HG03159 (cell line): ENCODE results near the gene PGAM1.
"Not testable (repeated sequence)": the region's sequence is repeated elsewhere in the genome, so short reads cannot be mapped to it uniquely, and the experiment has no call there.

Experiments used
- ATAC-seq: cut with Tn5 transposase; IDR thresholded peaks from one replicate; pipeline ENCODE4 v1.9.1; 2021; ENCODE audit warnings: mild to moderate bottlenecking, moderate library complexity; ENCODE audit not compliant: unreplicated experiment

Gene PGAM1

DNA sequence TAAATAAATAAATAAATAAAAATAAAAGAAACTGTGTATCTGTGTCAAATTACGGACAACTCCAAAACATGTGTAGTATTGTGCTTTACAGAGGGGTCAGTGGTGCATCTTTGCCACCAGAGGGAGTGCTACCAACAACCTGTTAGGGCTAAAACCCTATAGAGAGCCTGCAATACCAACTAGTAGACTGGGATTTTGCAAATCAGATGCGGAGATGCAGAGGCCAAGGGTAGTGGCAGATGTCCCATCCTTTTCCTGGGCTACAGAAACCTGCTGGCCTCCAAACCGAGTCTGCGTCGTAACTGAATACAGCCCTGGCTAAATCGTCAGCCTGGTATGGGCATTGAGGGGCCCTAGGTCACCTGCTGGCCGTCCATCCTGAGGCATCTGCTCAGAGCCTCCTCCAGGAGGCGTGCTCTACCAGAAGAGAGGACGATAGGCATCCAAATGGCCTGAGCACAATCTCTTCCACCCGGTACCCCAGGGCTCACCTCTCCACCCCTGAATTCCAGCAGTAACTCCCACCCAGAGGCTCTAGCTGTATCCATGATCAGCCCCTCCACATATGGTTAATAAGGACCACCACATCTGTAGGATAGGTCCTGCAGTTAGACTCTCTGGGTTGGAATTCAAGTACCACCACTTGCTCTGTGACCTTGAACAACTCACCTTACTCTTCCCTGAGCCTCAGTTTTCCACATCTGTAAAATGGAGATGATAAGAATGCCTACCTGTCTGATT is 18.6 kb upstream of the PGAM1 start:
- peak; percentile 89 for ATAC-seq

DNA sequence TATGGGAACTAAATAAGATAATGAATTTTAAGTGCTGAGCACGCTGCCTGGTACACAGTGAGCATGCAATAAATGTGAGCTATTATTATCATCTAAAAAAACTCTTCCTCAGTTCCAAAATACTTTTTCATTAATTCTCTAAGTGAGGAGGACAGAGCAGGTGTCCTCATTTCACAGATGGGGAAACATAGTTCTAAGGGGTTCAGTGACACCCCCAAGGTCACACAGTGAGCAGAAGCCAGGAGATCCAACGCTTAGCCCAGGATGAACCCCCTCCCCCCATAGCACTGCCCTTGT is 18.1 kb upstream of the PGAM1 start:
- ATAC-seq = no peak

DNA sequence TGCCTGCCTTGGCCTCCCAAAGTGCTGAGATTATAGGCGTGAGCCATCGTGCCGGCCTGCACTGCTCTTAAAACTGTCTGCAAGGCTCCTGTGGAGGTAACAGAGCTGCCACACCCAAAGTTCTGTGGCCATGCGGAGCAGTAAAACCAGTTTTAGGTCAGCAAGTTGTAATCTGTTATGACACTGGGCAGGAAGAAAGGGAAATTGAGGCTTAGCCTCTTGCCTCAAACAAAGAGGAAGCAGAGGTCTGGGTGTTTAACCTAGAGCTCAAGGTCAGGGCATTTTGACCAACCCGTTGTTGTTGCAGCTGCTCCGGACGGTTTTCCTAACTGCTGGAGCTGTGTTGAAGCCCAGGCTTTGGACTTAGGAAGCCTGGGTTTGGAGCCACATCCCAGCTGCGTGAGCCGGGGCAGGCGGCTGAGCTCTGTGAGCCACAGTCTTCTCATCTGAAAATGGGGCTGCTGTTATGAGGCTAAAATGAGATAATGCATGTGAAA is 17.4 kb upstream of the PGAM1 start:
- ATAC-seq = no peak

GRCh38 chr10:97411406-97411805 is 14.6 kb upstream of the PGAM1 start:
- ATAC-seq = no peak

GRCh38 chr10:97412891-97413304 is 13.1 kb upstream of the PGAM1 start:
- no peak for ATAC-seq

- no peak for ATAC-seq
These were observed 9.4 kb upstream of the PGAM1 start for GRCh38 chr10:97416565-97416964.

DNA sequence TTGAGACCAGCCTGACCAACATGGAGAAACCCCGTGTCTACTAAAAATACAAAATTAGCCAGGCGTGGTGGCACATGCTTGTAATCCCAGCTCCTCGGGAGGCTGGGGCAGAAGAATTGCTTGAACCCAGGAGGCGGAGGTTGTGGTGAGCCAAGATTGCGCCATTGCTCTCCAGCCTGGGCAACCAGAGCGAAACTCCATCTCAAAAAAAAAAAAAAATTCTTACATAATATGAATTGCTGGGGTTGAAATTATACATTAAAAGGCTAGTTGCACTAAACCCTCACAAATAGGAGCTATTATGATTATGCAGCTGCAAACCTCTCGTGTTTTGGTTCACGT is 2.3 kb upstream of the PGAM1 start:
- ATAC-seq = not testable (repeated sequence)

- no peak for ATAC-seq
These were observed 982 bp downstream of the PGAM1 start for GRCh38 chr10:97426776-97427570.

DNA sequence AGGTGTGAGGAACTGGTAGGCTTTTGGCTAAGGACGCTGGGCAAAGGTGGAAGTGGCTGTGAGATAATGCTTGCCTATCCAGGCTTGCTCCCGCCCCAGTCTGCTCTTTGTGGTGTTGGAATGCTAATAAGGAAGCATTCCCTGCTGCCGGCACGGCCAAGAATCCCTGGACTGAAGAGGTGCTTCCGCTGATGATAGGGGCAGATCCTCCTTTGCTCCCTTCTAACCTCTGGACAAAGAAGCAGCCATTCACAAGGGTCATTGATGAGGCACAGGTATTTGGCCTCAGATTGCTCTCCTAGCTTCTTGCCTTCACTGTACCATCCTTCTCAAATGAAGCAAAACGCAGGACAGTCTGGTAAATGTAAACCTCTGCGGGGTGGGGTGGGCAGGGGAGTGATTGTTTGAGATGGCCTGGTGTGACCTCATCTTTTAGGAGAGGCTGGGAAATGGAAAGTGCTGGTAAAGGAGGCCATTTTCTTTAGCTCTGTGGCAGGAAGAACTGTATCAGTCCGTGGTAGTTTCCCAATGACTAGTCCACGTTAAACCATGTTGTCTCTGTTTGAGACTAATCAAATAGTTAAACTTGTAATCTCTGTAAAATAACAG is 1.7 kb downstream of the PGAM1 start:
- no peak for ATAC-seq

GRCh38 chr10:97428572-97428981 is 2.6 kb downstream of the PGAM1 start:
- ATAC-seq = no peak

DNA sequence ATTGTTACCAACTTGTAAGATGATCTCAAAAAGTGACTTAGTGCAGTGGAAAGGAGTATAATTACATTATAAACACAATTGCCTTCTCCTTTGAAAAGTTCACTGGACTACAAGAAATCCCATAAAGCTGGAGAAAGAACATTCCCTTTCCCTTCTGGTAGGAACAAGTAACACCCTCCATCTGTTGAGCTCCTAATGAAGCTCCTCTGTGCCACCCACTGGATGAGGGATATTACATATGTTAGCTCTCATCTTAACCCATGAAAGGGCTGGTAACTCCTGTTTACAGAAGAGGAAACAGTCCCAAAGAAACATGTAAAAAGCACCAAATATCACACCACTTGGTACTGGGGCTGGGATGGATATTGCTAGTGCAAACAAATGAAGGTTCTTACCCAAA is 8.1 kb downstream of the PGAM1 start:
- no peak for ATAC-seq

GRCh38 chr10:97434557-97434956 is 8.6 kb downstream of the PGAM1 start:
- no peak for ATAC-seq

- ATAC-seq = no peak
These were observed 9.2 kb downstream of the PGAM1 start for GRCh38 chr10:97435211-97435610.

DNA sequence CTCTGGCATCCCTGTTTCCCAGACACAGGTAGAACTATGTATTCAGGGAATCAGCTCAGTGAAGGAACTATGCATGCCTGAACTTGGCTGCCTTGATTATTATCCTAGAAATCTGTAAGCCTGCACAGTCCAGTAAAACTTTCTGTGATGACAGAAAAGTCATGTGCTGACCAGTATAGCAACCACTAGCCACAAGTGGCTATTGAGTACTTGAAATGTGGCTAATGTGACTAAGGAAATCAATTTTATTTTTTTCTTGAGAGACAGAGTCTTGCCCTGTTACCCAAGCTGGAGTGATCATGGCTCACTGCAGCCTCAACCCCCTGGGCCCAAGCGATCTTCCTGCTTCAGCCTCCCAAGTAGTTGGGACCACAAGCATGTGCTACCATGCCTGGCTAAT is 16.3 kb downstream of the PGAM1 start:
- ATAC-seq = no peak

DNA sequence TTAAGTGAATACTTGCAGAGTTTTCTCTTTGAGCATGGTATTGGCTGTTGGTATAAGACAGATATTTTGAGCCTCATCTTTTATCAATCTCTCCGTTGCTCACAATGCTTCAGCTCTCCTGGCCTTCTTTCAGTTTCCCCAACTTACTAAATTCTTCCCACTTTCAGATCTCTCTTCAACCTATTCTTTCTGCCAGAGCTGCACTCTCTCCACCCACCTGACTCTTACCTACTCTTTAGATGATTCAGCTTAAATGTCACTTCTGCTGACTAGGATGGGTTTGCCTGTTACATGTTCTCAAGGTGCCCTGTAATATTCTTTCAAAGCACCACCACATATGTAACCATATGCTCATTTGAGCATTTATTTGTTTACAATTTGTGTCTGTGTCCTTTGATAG is 18.2 kb downstream of the PGAM1 start:
- no peak for ATAC-seq

DNA sequence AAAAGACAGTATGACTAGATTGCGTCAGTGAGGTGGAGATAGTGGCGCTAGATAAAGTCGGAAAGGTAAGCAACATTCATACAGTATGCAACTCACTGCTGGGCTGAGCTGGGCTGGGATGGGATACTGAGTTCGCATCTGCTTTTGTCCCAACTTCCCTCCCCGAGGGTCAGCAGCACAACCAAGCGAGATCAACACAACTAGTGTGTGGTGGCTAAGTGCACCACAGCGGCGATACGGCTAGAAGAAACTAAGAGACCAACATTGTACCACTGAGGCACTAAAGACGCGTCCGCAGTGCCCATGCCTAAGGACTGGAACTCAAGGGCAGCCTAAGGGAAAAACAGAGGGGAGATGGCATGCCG is 19.3 kb downstream of the PGAM1 start:
- ATAC-seq = no peak

DNA sequence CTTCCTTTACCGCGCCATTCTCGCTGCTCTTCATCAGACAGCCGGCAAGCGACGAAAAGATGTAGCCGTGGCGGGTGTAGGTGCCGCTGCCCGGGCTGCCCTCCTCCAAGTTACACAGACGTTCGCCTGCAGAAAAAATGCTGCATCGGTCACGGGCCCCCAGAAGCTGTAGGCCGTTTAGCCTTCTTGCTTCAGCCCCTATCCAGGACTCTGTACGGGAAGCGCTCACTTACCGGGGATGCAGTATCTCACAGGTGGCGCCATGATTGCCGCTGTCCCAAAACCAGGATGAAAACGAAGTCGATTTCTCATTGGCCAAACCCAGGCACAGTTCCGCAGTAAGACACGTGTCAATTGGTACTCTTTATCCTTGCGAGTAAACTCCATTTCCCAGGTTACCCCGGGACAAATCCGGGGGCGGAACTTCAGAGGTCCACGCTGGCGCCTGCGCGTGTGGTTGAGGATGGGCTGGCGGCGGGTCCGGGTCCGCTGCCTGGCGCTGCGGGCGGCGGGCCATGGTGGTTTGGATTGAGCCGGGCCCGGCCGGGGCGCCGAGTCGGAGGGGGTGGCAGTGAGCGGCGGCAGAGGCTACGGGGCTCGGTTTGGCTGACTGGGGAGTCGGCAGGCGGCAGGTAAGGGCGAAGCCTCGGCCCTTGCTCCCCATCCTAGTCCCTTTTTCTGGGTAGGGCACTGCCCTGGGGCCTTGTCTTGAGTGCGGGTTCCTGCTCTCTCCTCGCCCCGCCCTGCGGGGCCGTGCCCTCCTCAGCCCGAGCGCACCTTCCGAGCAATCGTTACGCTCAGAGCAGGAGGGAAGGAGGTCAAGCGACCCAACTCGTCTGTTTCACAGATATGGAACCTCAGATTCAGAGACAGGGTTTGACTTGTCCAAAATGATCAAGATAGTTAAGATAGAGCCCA is 20.0 kb downstream of the PGAM1 start, which contains the start of the genes EXOSC1 and ZDHHC16:
Gene EXOSC1, minus strand, starts transcription at position 285 of the 918 bp plus-strand sequence. Its CDS starts 21 bp downstream, at position 264.
Gene ZDHHC16, plus strand, starts transcription at position 454 of the 918 bp plus-strand sequence. CDS start 5,501 bp downstream, outside the sequence.
- ATAC-seq = peak; percentile 95

DNA sequence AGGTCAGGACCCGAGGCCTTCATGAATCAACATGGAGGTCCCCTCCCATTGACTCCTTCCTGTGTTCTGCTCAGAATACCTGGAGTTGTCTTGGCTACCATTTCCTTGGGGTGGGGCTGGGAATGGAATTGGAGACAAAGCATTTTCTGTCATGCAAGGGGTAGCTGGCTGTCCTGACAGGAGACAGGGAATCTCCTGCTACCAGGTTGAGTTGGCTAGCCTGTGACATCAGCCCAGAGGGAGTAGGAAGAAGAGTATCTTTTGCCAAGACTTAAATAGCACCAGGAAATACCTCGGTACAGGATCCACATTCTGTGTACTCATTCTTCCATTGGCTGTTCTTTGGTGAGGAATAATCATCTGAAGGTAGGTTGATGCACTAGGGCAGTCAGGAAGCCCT is 24.8 kb downstream of the PGAM1 start:
- ATAC-seq = no peak

- ATAC-seq = no peak
These were observed 25.6 kb downstream of the PGAM1 start for GRCh38 chr10:97451605-97452004.

- ATAC-seq = no peak
These were observed 26.4 kb downstream of the PGAM1 start for GRCh38 chr10:97452352-97452751.
